GM12873 (cell line): ENCODE data around the gene WDR72.

Experiments
- CTCF ChIP-seq: IDR thresholded peaks from 2 replicates; pipeline ENCODE4 v1.5.1; 2012; ENCODE audit warnings: low read depth, mild to moderate bottlenecking, moderate library complexity, low read length, control low read depth; ENCODE audit not compliant: insufficient read depth; ENCODE audit errors: missing control alignments

The WDR72 gene

DNA sequence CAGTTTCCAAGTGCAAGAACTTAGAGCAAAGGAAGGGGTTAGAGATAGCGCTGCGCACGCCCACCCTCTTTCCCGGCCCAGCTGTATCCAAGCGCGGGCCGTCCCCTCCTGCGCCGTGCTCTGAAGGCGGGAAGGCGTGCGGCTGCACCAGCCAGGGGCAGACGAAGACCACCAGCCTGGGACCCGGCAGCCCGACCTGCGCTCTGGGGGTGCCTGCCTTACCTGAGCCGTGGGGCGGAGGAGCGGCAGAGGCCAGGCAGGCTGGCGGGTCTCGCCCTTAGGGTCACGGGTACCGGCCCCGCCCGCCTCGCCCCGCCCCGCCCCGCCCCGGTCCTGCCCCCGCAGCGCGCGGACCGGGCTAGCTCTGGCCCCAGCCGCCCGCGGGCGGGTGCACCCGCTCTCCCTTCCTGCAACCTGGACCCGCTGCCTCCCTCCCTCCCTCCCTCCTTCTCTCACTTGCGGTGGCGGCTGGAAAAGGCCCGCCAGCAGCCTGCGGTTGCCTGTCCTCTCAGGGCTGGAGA, at the start of gene WDR72:
Gene WDR72, minus strand, starts transcription at position 253 of the 521 bp plus-strand sequence. CDS start 26,514 bp downstream, outside the sequence.
- TF ChIP-seq CTCF = no peak

- peak; percentile 48 for TF ChIP-seq CTCF
These were observed 48.7 kb upstream of the WDR72 start for GRCh38 chr15:53808058-53808706.

- no peak for TF ChIP-seq CTCF
These were observed 48.0 kb upstream of the WDR72 start for GRCh38 chr15:53807501-53807900.

DNA sequence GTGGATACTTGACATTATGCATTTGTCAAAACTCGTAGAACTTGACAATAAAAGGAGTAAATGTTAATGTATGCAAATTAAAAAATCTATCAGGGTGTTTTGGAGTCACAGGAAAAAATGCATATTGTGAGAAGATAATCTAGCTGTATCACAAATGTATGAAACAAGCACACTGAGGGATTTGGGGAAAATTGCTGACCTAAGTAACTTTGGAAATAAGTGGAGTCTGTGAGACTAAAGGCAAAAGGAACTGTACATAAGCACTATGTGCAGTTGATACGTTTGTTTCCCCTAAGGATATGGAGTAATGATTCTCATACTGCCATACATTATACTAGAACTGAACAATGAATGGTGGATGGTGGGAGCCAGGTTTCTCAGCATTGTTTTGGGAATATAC, 43.2 kb upstream of the WDR72 start:
- no peak for TF ChIP-seq CTCF

DNA sequence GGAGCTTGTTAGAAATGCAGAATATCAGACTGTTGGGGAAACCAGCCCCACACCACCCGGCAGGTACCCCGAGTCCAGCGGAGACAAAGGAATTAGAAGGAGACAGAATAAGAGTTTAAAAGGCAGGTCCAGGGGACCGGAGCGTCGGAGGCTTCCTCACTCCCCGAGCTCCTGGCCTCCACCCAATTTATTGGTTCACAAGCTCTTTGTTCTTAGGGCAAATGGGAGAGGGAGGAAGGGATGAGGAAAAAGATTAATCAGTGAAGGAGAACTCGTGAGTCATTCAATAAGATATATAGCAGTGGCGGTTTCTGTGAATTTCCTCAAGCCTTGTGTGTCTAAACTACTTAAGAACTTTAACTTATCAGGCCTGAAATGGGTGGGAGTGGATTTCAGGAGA, 32.1 kb upstream of the WDR72 start:
- TF ChIP-seq CTCF = no peak

- TF ChIP-seq CTCF = no peak
These were observed 30.4 kb upstream of the WDR72 start for GRCh38 chr15:53789654-53790375.

DNA sequence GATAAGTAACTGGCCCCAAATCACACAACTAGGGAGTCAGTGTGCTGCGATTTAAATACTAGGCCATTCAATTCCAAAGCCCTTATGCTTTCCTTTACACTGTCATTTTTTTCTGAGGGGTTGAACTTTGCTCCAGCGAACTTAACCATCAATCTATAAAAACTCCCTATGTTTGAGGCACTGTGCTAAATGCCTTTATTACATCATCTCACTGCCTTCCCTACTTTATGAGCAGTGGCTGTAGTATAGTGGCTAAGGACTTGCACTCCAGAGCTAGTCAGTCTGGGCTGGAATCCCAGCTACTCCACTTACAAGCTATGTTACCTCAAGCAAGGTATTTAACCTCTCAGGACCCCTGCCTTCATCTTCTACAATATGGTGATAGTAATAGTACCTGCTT, 26.9 kb upstream of the WDR72 start:
- no peak for TF ChIP-seq CTCF
